GM12864 (cell line): ENCODE data around the gene DNAH9.

ENCODE experiments used
- DNase-seq: peaks from one replicate; pipeline ENCODE4 v3.0.0-alpha.2; 2011; ENCODE audit warnings: low read depth
- H3K4me3 ChIP-seq: 2 replicates; pipeline ENCODE4 v1.5.1; 2011; ENCODE audit warnings: mild to moderate bottlenecking, low read depth, low read length, control low read depth
- TF ChIP-seq, protein P1 (sequence below): IDR thresholded peaks from 2 replicates; pipeline ENCODE4 v1.5.1; 2011; ENCODE audit warnings: low read depth, mild to moderate bottlenecking, moderate library complexity, low read length, control low read depth, inconsistent platforms; ENCODE audit errors: missing control alignments

The DNAH9 gene

DNA sequence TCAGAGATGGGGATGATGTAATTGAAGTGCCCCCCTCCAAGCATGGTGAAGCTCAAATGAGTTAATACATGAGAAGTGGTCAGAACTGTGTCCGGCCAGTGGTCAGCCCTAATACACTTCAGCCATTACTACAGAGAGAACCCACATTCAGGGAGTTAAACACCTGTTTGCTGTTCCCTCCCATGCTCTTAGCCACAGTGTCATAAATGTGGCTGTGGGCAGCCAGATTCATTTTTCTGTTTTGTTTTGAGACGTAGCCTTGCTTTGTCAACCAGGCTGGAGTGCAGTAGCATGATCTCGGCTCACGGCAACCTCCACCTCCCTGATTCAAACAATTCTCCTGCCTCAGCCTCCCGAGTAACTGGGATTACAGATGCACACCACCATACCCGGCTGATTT is 139.9 kb downstream of the DNAH9 start:
- no peak for DNase-seq
- TF ChIP-seq, protein P1, sequence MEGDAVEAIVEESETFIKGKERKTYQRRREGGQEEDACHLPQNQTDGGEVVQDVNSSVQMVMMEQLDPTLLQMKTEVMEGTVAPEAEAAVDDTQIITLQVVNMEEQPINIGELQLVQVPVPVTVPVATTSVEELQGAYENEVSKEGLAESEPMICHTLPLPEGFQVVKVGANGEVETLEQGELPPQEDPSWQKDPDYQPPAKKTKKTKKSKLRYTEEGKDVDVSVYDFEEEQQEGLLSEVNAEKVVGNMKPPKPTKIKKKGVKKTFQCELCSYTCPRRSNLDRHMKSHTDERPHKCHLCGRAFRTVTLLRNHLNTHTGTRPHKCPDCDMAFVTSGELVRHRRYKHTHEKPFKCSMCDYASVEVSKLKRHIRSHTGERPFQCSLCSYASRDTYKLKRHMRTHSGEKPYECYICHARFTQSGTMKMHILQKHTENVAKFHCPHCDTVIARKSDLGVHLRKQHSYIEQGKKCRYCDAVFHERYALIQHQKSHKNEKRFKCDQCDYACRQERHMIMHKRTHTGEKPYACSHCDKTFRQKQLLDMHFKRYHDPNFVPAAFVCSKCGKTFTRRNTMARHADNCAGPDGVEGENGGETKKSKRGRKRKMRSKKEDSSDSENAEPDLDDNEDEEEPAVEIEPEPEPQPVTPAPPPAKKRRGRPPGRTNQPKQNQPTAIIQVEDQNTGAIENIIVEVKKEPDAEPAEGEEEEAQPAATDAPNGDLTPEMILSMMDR: no peak
- H3K4me3 ChIP-seq: no peak overlapping the region

DNA sequence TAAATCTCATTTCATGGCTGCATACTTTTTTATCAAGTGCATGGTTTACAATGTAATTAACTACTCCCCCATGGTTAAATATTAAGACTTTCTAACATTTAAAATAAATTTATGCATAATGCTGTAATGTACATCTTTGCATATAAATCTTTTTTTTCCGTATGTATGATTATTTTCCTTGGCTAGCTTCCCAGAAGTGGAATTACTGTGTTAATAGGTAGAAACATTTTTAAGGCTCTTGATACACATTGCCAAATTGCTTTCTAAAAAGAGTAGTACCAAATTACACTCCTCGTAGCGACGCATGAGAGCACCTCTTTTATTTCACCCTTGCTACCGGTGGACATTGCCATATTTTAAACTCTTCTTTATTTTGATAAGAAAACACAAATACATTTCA is 141.1 kb downstream of the DNAH9 start:
- H3K4me3 ChIP-seq: no peak overlapping the region
- TF ChIP-seq, protein P1: no peak
- no peak for DNase-seq

DNA sequence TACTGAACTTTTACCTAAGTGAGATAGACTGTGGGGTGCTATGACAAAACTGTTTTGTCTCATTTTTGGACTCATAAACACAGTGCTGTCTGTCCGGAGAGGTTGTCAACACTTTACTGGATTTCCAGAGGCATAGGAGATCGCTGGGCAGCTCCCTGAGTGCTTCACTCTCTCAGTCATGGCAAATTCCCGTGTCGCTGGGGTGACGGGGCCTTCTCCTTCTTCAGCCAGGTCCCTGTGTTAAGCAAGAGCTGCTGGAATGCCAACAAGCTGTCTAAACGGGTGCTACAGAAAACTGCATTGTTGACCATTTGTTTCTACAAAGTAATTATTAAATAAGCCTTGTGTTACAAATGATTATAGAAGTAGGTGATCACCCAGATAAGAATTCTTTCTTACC is 141.6 kb downstream of the DNAH9 start:
- TF ChIP-seq, protein P1: no peak
- DNase-seq: no peak
- no peak overlapping the region for H3K4me3 ChIP-seq

GRCh38 chr17:11742886-11743285 is 144.6 kb downstream of the DNAH9 start:
- H3K4me3 ChIP-seq: no peak overlapping the region
- TF ChIP-seq, protein P1: no peak
- no peak for DNase-seq

- DNase-seq: no peak
Measured at GRCh38 chr17:11744696-11745095, 146.4 kb downstream of the DNAH9 start.

GRCh38 chr17:11747441-11747840 is 149.2 kb downstream of the DNAH9 start:
- TF ChIP-seq, protein P1: no peak
- H3K4me3 ChIP-seq: no peak overlapping the region
- DNase-seq: no peak

More at GRCh38 chr17:11744696-11745095, 146.4 kb downstream of the DNAH9 start:
- H3K4me3 ChIP-seq: no peak overlapping the region
- TF ChIP-seq, protein P1: no peak

- H3K4me3 ChIP-seq: no peak overlapping the region
- TF ChIP-seq, protein P1: no peak
- no peak for DNase-seq
Measured at GRCh38 chr17:11757815-11758214, 159.5 kb downstream of the DNAH9 start.
